CD14-positive monocyte (primary cell): ENCODE measurements around the gene FOXO3. TPM values are rescaled to one million over a fixed set of nuclear protein-coding genes. Genes with fewer than 3 reads are reported as not detected.
A peak's percentile ranks its signal among the peaks of the same experiment; 100 is the strongest.

ENCODE experiments used
- DNase-seq, 3 donors: peaks; one replicate each; pipeline ENCODE4 v3.0.0-alpha.2; 2011 to 2022
- H2AFZ ChIP-seq: 2 replicates; pipeline ENCODE4 v1.6.0; 2012; ENCODE audit warnings: mild to moderate bottlenecking, low read depth, low read length, inconsistent platforms; ENCODE audit not compliant: insufficient read depth, poor library complexity, severe bottlenecking
- H3K27ac ChIP-seq, 2 donors: 1 replicate in 1 of 2; 2 replicates in 1 of 2; pipeline ENCODE4 v1.5.1; 2012 to 2013; ENCODE audit warnings: low read length in 2 of 2, control low read depth in 1 of 2, inconsistent platforms in 1 of 2, low read depth in 1 of 2, mild to moderate bottlenecking in 1 of 2
- H3K27me3 ChIP-seq, 2 donors: one replicate each; pipeline versions ENCODE4 v1.6.0 to v1.6.1; 2011 to 2013; ENCODE audit warnings: low read length in 2 of 2; ENCODE audit not compliant: control insufficient read depth in 2 of 2, insufficient read depth in 2 of 2
- H3K36me3 ChIP-seq, 2 donors: replicated peaks in 1 of 2; 1 replicate in 1 of 2; 2 replicates in 1 of 2; pipeline versions ENCODE4 v1.5.1 to v1.6.1; 2012 to 2013; ENCODE audit warnings: low read length in 2 of 2, control low read depth in 1 of 2, inconsistent platforms in 1 of 2, mild to moderate bottlenecking in 1 of 2; ENCODE audit not compliant: insufficient read depth in 2 of 2, control insufficient read depth in 1 of 2
- H3K4me1 ChIP-seq, 2 donors: 1 replicate in 1 of 2; 2 replicates in 1 of 2; pipeline versions ENCODE4 v1.5.1 to v1.6.1; 2012 to 2013; ENCODE audit warnings: low read length in 2 of 2, control low read depth in 1 of 2, inconsistent platforms in 1 of 2, mild to moderate bottlenecking in 1 of 2, moderate library complexity in 1 of 2; ENCODE audit not compliant: insufficient read depth in 2 of 2, control insufficient read depth in 1 of 2
- H3K4me2 ChIP-seq: replicated peaks from 2 replicates; pipeline ENCODE3; 2012; ENCODE audit warnings: low read length, moderate library complexity, mild to moderate bottlenecking; ENCODE audit not compliant: poor library complexity, severe bottlenecking; ENCODE audit errors: extremely low read depth
- H3K4me3 ChIP-seq, 3 experiments: fragments of 200-600 bp in 1 of 3; sonication (generic) in 1 of 3; replicated peaks in 1 of 3; 1 replicate in 2 of 3; 2 replicates in 1 of 3; pipeline ENCODE4 v1.5.1; 2011 to 2013; ENCODE audit warnings: low read length in 3 of 3, mild to moderate bottlenecking in 3 of 3, control low read depth in 2 of 3, low read depth in 2 of 3, inconsistent platforms in 1 of 3, moderate library complexity in 1 of 3
- H3K79me2 ChIP-seq: 2 replicates; pipeline ENCODE4 v1.6.0; 2012; ENCODE audit warnings: mild to moderate bottlenecking, control low read depth, inconsistent platforms, low read length, moderate library complexity; ENCODE audit not compliant: insufficient read depth
- H3K9ac ChIP-seq: 2 replicates; pipeline ENCODE4 v1.6.0; 2017; ENCODE audit warnings: low read length, mild to moderate bottlenecking; ENCODE audit not compliant: insufficient read depth, poor library complexity, severe bottlenecking
- H3K9me3 ChIP-seq, 2 donors: replicated peaks in 1 of 2; 1 replicate in 1 of 2; 2 replicates in 1 of 2; pipeline versions ENCODE4 v1.5.1 to v1.6.1; 2012 to 2013; ENCODE audit warnings: low read length in 2 of 2, control low read depth in 1 of 2; ENCODE audit not compliant: control insufficient read depth in 1 of 2, insufficient read depth in 1 of 2
- H4K20me1 ChIP-seq: 2 replicates; pipeline ENCODE4 v1.6.0; 2012; ENCODE audit warnings: mild to moderate bottlenecking, low read length, control low read depth, moderate library complexity; ENCODE audit not compliant: insufficient read depth
- H3K27ac Mint-ChIP-seq, 7 donors: one replicate each; pipeline ENCODE4 v1.8.0; 2020; ENCODE audit warnings: mild to moderate bottlenecking in 7 of 7, mixed read lengths in 7 of 7, moderate library complexity in 6 of 7, inconsistent platforms in 2 of 7
- H3K27me3 Mint-ChIP-seq, 3 donors: one replicate each; pipeline ENCODE4 v1.8.0; 2021 to 2022; ENCODE audit warnings: low read depth in 3 of 3, mild to moderate bottlenecking in 3 of 3, mixed read lengths in 3 of 3, moderate library complexity in 3 of 3, inconsistent platforms in 1 of 3
- H3K36me3 Mint-ChIP-seq, 2 donors: one replicate each; pipeline ENCODE4 v1.8.0; 2020; ENCODE audit warnings: mixed read lengths in 2 of 2, inconsistent platforms in 1 of 2, mild to moderate bottlenecking in 1 of 2
- H3K4me1 Mint-ChIP-seq: one replicate; pipeline ENCODE4 v1.8.0; 2020; ENCODE audit warnings: mild to moderate bottlenecking, mixed read lengths
- H3K4me3 Mint-ChIP-seq, 2 donors: one replicate each; pipeline ENCODE4 v1.8.0; 2020; ENCODE audit warnings: mild to moderate bottlenecking in 2 of 2, mixed read lengths in 2 of 2, moderate library complexity in 1 of 2
- H3K9me3 Mint-ChIP-seq, 7 donors: one replicate each; pipeline ENCODE4 v1.8.0; 2020 to 2022; ENCODE audit warnings: mixed read lengths in 7 of 7, mild to moderate bottlenecking in 6 of 7, moderate library complexity in 6 of 7, inconsistent platforms in 2 of 7
- CTCF ChIP-seq: fragments of 200-600 bp; IDR thresholded peaks from one replicate; pipeline ENCODE4 v1.8.0; 2022; ENCODE audit warnings: antibody characterized with exemption, mild to moderate bottlenecking
- WGBS: methylation state at CpG from one replicate; pipeline ENCODE4 v1.1.5; 2013; ENCODE audit warnings: missing lambda C conversion rate; ENCODE audit not compliant: insufficient coverage; 5-methylcytosine and 5-hydroxymethylcytosine counted together
- intact Hi-C, 2 donors: fragments of 100-400 bp; cut with micrococcal nuclease; formaldehyde crosslinking; loops; one replicate each; pipeline versions ENCODE4 v1.15.0 to v1.15.1; 2023
- polyA plus RNA-seq, 3 donors: library from polyadenylated mRNA; depleted of rRNA in 1 of 3; unstranded in 2 of 3; stranded (reverse) in 1 of 3; fragments of 300-500 nt in 2 of 3; fragments of >200 nt in 1 of 3; fragmentation: Illumina TruSeq in 2 of 3; gene quantifications; 1 replicate in 2 of 3; 2 replicates in 1 of 3; pipeline ENCODE4 v1.2.3, GENCODE V29; 2012 to 2021

Gene FOXO3
- polyA plus RNA-seq, 3 donors: 15.4 to 23.2 (median 17.5) TPM

GRCh38 chr6:108563292-108563691 lies 2.6 kb downstream of the FOXO3 start:
- peaks cover 0 to 2% (median 0%) of the 10 kb centered on the region in 7 donors for H3K9me3 Mint-ChIP-seq
- peaks cover 0 to 8% (median 0%) of the 10 kb centered on the region in 3 donors for H3K27me3 Mint-ChIP-seq
- H3K4me1 Mint-ChIP-seq: peaks cover 52% of the 10 kb centered on the region
- TF ChIP-seq CTCF: no peak
- intact Hi-C loops: loop anchor here in 1 of 2 donors (10.0 kb wide), 1 partner anchor 62 kb away; no protein-coding TSS in a partner anchor
- Histone ChIP-seq H3K27ac (peak overlapping the region in 1 of 2 donors; percentile 97), H3K4me2 (peak overlapping the region; percentile 99), H3K9me3 (no peaks in the 10 kb centered on the region), H2AFZ (no peak overlapping the region), H3K79me2 (peaks cover 65% of the 10 kb centered on the region), H3K27me3 (no peaks in the 10 kb centered on the region), H4K20me1 (peaks cover 71% of the 10 kb centered on the region), H3K36me3 (no peaks in the 10 kb centered on the region), H3K4me3 (peak overlapping the region; percentile 95 to 100 (median 100)), H3K9ac (no peak overlapping the region), H3K4me1 (peaks cover 54 to 67% of the 10 kb centered on the region in 2 donors)
- no peak for DNase-seq
- peaks cover 31 to 38% of the 10 kb centered on the region in 2 donors for H3K36me3 Mint-ChIP-seq
- H3K27ac Mint-ChIP-seq: peak overlapping the region in 3 of 7 donors; percentile 36 to 97 (median 84)
- 91% methylated on average over 4 of the region's 8 CpGs for WGBS
- H3K4me3 Mint-ChIP-seq: peak overlapping the region; percentile 98 to 100

GRCh38 chr6:108564178-108564577 lies 3.5 kb downstream of the FOXO3 start:
- intact Hi-C loops: loop anchor here in 1 of 2 donors (10.0 kb wide), 1 partner anchor 61 kb away; no protein-coding TSS in a partner anchor
- H3K4me3 ChIP-seq: peak overlapping the region in 2 of 3 experiments; percentile 46 to 100
- Mint-ChIP-seq H3K36me3 (peaks cover 40 to 43% of the 10 kb centered on the region in 2 donors), H3K4me1 (peaks cover 61% of the 10 kb centered on the region), H3K27ac (peak overlapping the region; percentile 97 to 99 (median 98)), H3K4me3 (peak overlapping the region; percentile 64 to 67), H3K27me3 (peaks cover 0 to 9% (median 0%) of the 10 kb centered on the region in 3 donors), H3K9me3 (peaks cover 0 to 2% (median 0%) of the 10 kb centered on the region in 7 donors)
- H3K27ac ChIP-seq: peak overlapping the region in 1 of 2 donors; percentile 98
- H4K20me1 ChIP-seq: peaks cover 79% of the 10 kb centered on the region
- no peaks in the 10 kb centered on the region for H3K9me3 ChIP-seq
- peaks cover 0 to 3% of the 10 kb centered on the region in 2 donors for H3K36me3 ChIP-seq
- no peak for TF ChIP-seq CTCF
- peaks cover 73% of the 10 kb centered on the region for H3K79me2 ChIP-seq
- no peaks in the 10 kb centered on the region for H3K27me3 ChIP-seq
- H3K4me2 ChIP-seq: peak overlapping the region; percentile 99
- no CpG with 5 or more reads among the region's 3 CpGs for WGBS
- H2AFZ ChIP-seq: no peak overlapping the region
- DNase-seq: peak in 2 of 3 donors; percentile 56 to 72
- H3K9ac ChIP-seq: peak overlapping the region; percentile 70
- H3K4me1 ChIP-seq: peaks cover 63 to 71% of the 10 kb centered on the region in 2 donors
